GM19324 (cell line): Measurements from ENCODE around the gene FABP7.

Experiments used
- ATAC-seq: cut with Tn5 transposase; IDR thresholded peaks from one replicate; pipeline ENCODE4 v1.9.1; 2021; ENCODE audit warnings: mild to moderate bottlenecking, moderate library complexity; ENCODE audit not compliant: unreplicated experiment, low FRiP score

FABP7 gene

DNA sequence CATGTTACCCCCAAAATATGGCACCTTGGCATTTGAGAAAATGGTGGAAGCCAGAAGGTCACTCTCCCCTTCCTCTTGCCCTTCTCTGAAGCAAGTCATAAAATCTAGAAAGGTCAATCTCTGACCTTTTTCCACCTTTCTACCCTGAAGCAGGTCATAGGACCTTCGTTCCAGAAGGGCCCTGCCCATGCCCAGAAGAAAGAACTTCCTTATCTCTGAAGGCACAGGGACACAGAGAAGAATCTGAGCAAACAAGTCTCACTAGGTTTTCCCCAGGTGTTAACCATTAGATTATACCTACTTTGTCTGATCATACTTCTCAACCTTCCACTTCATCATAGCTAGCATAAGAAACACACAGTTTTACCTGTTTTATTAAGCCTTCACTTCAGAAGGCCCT is 52.0 kb downstream of the FABP7 start:
- no peak for ATAC-seq

DNA sequence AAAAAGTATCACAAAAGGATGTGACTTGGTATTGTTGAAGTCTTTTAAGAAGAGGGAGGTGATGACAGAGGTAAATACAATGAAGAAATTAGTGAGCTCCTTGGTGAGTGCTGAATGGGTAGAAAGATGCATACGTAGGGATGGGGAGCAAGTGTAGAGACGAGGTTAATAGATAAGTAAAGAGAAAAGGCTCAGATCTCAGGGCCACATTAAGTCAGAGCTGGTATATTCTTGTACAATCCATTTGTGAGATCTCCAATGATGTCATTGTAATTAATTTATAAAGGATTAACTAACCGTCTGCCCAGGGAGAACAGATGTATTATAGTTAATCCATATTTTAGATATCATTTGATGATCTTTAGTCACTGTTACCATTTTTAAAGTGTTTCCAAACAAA is 52.9 kb downstream of the FABP7 start:
- no peak for ATAC-seq

DNA sequence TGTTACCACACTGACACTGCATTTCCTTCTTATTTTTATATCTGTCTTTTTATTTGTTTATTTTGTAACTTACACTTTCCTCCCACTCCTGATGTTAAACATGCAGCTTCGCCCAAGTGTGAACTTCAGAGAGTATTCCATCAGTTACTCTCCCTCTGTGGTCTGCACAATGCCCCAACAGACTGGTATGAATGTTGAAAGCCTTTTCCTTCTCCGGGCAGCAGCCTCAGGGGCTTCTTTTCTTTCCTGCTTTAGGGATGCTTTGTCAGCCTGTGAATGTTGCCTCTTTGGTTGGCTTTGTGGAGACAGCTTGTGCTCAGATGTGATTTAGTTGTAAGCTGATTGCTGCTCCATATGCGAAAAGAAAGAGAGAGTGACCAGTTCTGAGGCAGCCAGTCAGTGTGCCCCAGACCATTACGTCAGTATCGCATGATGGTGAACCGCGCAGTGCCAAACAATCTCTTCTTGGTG is 53.5 kb downstream of the FABP7 start:
- ATAC-seq, result no peak
